Stimulated activated CD4-positive, alpha-beta T cell treated with anti-CD3 and anti-CD28 coated beads, Interleukin-2, amount 100 ng/mL, for 4 hours (primary cell): ENCODE data around the gene PHPT1.
"Not testable (repeated sequence)": the region's sequence is repeated elsewhere in the genome, so short reads cannot be mapped to it uniquely, and the experiment has no call there.

ENCODE experiments used
- DNase-seq: peaks from one replicate; pipeline ENCODE4 v3.0.0-alpha.2; 2020; ENCODE audit warnings: low read depth

PHPT1 gene

GRCh38 chr9:136837146-136837855 is 11.9 kb upstream of the PHPT1 start:
- no peak for DNase-seq

- not testable (repeated sequence) for DNase-seq
Observed at GRCh38 chr9:136837856-136838277, 11.3 kb upstream of the PHPT1 start.

GRCh38 chr9:136838314-136839228 is 10.6 kb upstream of the PHPT1 start:
- no peak for DNase-seq

DNA sequence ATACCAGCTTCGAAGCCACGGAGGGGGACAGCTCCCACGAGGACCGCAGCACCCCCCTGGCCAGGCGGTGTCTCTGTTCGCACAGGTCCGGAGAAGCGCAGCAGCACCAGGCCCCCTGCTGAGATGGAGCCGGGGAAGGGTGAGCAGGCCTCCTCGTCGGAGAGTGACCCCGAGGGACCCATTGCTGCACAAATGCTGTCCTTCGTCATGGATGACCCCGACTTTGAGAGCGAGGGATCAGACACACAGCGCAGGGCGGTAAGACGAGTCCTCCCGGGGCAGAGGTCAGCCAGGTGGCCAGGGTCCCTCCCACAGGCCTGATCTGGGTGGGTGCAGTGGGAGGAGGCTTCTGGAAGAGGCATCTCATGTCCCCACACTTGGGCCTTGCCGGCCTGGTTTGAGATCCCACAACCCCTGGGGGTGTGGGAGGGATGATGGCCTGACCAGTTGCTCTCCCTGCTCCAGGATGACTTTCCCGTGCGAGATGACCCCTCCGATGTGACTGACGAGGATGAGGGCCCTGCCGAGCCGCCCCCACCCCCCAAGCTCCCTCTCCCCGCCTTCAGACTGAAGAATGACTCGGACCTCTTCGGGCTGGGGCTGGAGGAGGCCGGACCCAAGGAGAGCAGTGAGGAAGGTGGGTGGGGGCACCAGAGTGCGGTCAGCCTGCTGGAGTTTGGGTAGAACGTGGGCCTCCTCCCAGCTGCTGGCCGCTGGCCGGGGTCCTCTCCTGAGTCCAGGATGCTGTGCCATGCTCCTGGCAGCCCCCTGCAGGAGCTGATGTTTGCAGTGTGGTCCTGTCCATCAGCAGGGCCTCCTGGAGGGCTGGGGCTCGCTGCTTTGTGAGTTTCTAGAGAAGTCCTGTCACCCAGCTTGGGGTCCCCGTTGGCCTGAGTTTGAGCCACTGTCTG is 9.7 kb upstream of the PHPT1 start:
- no peak for DNase-seq

GRCh38 chr9:136840140-136840876 is 8.9 kb upstream of the PHPT1 start:
- no peak for DNase-seq

DNA sequence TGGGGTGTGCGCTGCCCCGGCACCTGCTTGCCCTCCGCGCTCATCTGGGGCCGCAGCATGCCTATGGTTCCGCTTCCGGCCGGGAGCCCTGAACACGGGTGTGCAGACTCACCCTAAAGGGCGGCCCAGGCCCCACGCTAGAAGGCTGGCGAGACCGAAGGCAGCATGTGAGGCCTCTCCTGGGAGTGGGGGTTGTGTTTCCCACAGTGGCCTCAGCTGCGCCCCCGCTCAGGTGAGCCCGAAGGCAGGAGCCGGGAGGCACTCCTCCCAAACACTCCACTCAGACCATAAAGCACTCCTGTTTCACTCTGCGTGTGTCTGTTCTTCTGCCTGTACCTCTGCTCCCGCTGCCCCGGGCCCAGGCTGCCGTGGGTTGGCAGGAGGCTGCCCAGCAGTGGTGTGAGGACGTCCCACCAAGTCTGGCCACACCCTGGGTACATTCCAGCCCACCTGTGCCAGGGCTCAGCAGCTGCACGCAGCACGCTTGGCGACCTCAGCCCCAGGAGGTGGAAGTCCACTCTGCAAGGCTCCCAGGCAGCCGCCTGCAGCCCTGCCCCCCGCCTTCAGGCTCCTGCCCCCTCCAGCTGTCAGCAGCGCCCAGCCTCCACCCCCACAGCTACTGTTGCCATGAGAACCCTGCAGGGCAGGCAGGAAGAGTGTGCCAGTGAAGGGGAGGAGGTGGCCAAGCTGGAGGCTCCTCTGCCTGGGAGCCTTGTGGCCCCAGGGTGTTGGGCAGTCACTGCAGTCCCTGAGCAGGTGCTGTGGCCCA is 8.1 kb upstream of the PHPT1 start:
- no peak for DNase-seq

- not testable (repeated sequence) for DNase-seq
Observed at GRCh38 chr9:136841646-136842379, 7.4 kb upstream of the PHPT1 start.

DNA sequence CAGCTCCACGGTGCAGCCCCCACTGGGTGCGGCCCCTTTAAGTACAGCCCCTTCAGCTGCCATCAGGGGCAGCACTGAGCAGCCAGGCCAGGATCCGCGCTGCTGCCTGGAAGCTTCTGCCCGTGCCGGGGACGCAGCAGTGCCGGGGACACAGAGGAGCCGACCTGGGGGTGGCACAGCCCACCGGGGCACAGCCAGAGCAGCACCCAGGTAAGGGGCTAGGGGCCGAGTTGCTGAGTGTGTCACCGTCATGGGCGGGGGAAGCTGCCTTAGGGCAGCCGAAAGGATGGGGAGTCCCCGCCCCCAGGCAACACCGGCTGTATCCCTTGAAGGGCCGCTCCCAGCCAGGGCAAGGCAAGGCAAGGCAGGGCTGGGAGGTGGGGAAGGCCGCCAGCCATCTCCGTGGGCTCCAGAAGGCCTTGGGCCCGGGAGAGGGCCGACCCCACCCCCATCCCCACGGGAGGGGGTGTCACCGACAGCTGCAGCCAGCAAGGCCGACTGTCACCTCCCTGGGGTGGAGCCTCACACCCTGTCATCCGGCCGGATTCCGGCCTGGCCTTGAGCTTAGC is 6.7 kb upstream of the PHPT1 start, which contains the start of gene AJM1:
AJM1 (plus strand) TSS at position 99 of the 569 bp plus-strand sequence. CDS start 1,937 bp downstream, outside the sequence.
- DNase-seq: peak; percentile 57

DNA sequence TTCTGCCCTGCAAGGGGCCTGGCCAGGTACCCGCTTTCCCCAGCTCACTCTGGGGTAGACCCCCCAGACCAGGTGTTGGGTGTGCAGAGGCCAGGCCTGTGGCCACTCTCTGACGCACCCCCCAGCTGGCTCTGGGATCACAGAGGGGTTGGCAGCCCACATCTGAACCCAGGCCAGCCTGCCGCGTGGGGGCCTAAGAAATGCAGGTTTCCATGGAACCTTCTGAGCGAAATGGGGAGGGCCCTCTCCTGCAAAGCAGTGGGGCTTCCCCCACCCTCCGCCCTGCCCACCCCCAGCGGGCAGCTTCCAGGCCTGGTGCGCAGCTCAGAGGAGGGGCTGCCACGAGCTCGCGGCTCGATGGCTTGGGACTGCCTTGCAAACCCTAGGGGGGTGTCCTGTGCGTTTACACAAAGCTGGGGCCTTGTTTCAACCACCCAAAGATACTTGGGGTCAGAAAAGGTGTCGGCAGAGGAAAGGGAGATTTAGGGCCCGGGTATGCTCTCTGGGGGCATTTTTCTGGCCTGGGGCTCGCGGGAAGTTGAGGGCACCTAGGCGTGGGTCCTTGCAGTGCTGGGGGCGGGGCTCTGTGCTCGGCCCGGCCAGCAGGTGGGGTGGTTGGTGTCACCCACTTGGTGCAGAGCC is 5.9 kb upstream of the PHPT1 start:
- not testable (repeated sequence) for DNase-seq

- peak; percentile 43 for DNase-seq
Observed at GRCh38 chr9:136843801-136844740, 5.1 kb upstream of the PHPT1 start.

GRCh38 chr9:136844761-136845464 is 4.3 kb upstream of the PHPT1 start:
- DNase-seq: no peak

DNA sequence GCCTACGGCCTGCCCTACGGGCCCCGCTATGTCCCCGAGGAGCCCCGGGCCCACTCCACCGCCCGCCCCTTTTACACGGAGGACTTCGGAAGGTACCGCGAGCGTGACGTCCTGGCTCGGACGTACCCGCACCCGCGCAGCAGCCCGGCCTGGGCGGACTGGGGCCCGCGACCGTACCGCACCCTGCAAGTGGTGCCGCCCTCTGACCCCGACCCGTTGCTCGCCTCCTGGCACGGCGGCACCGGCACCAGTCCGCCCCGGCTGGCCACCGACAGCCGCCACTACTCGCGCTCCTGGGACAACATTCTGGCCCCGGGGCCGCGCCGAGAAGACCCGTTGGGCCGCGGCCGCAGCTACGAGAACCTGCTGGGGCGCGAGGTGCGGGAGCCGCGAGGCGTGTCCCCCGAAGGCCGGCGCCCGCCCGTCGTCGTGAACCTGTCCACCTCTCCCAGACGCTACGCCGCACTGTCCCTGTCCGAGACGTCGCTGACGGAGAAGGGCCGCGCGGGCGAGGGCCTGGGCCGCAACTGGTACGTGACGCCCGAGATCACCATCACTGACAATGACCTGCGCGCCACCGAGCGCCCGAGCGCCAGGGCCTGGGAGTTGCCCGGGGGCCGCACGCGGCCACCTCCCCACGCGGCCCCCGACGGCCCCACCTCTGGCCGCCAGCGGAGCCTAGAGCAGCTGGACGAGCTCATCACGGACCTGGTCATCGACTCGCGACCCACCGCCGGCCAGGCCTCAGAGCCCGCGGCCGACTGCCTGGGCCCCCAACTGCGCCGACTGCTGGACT is 3.5 kb upstream of the PHPT1 start:
- DNase-seq: no peak

DNA sequence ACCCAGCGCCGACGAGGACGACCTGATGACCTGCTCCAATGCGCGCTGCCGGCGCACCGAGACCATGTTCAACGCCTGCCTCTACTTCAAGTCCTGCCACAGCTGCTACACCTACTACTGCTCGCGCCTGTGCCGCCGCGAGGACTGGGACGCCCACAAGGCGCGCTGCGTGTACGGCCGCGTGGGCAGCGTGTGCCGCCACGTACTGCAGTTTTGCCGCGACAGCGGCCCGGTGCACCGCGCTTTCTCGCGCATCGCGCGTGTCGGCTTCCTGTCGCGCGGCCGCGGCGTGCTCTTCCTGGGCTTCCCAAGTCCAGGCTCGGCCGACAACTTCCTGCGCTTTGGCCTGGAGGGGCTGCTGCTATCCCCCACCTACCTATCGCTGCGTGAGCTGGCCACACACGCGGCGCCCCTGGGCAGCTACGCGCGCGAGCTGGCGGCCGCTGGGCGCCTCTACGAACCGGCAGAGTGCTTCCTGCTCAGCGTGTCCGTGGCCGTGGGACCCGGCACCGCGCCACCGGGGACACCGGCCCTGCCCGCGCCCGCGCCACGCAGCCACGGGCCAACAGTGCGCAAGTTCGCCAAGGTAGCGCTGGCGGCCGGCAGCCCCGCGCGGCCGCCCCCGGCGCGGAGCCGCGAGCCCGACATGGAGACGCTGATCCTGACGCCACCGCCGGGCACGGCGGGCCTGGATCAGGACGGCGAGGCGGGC is 2.7 kb upstream of the PHPT1 start:
- DNase-seq: peak; percentile 48

DNA sequence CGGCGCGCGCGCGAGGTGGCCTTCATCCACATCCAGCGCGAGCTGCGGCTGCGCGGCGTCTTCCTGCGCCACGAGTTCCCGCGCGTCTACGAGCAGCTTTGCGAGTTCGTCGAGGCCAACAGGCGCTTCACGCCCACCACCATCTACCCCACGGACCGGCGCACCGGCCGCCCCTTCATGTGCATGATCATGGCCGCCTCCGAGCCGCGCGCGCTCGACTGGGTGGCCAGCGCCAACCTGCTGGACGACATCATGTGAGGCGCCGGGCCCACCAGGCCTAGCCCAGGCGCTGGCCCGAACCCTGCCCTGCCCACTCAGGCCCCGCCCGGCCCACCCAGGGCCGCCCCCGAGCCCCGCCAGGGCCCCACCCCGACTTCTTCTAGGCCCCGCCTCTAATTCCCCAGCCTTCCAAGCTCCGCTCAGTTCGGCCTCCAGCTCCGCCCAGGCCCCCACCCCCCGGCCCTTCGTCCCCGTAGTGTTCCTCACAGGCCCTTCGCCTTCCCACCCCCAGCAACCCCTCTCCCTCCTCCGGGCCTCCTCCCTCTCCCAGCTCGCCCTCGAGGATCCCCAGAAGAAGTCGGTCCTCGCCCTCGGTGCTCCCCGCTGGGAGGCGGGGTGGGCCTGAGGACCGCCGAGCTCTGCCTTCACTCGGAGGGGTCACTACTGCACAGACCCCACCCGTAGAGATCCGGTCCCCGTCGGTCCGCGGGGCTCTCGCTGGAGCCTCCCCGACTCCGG is 2.0 kb upstream of the PHPT1 start:
- DNase-seq: no peak

GRCh38 chr9:136847826-136848392 is 1.3 kb upstream of the PHPT1 start:
- DNase-seq: peak; percentile 44
